Choroid plexus epithelial cell (primary cell): ENCODE results near the gene C1orf21.

Experiments used
- DNase-seq: peaks from one replicate; pipeline ENCODE4 v3.0.0-alpha.2; 2010; ENCODE audit warnings: low read depth
- H3K4me3 ChIP-seq: 2 replicates; pipeline ENCODE4 v1.5.1; 2011; ENCODE audit warnings: low read depth, mild to moderate bottlenecking, control low read depth, low read length, moderate library complexity
- CTCF ChIP-seq: conservative IDR thresholded peaks from 2 replicates; pipeline ENCODE4 v1.5.1; 2011; ENCODE audit warnings: low read depth, mild to moderate bottlenecking, control low read depth, inconsistent platforms, low read length, moderate library complexity

Gene C1orf21

GRCh38 chr1:184555665-184556641, 169.1 kb downstream of the C1orf21 start:
- no peak for TF ChIP-seq CTCF
- DNase-seq, result no peak
- no peak overlapping the region for H3K4me3 ChIP-seq

GRCh38 chr1:184556665-184557064, 169.8 kb downstream of the C1orf21 start:
- TF ChIP-seq CTCF, result no peak
- no peak overlapping the region for H3K4me3 ChIP-seq
- no peak for DNase-seq

- no peak for TF ChIP-seq CTCF
Observed at GRCh38 chr1:184557423-184558347, 170.9 kb downstream of the C1orf21 start.

GRCh38 chr1:184558691-184559090, 171.9 kb downstream of the C1orf21 start:
- no peak overlapping the region for H3K4me3 ChIP-seq
- DNase-seq, result no peak

More at GRCh38 chr1:184557423-184558347, 170.9 kb downstream of the C1orf21 start:
- no peak for DNase-seq
- H3K4me3 ChIP-seq, result no peak overlapping the region

GRCh38 chr1:184559117-184559713, 172.4 kb downstream of the C1orf21 start:
- DNase-seq, result no peak
- no peak for TF ChIP-seq CTCF
- no peak overlapping the region for H3K4me3 ChIP-seq

More at GRCh38 chr1:184558691-184559090, 171.9 kb downstream of the C1orf21 start:
- TF ChIP-seq CTCF, result no peak

GRCh38 chr1:184562806-184563205, 176.0 kb downstream of the C1orf21 start:
- no peak for DNase-seq
- TF ChIP-seq CTCF, result no peak
- H3K4me3 ChIP-seq, result no peak overlapping the region
